MG63 (cell line): ENCODE measurements around the gene LRP2. TPM values are rescaled to one million over a fixed set of nuclear protein-coding genes. Genes with fewer than 3 reads are reported as not detected.
"Not testable (repeated sequence)": the region's sequence is repeated elsewhere in the genome, so short reads cannot be mapped to it uniquely, and the experiment has no call there.

Experiments
- DNase-seq: peaks from one replicate; pipeline ENCODE4 v3.0.0-alpha.2; 2020
- H3K27me3 ChIP-seq: fragments of 250-450 bp; sonication (Bioruptor Pico); 2 replicates; pipeline ENCODE4 v1.5.1; 2020; ENCODE audit warnings: mild to moderate bottlenecking, moderate library complexity
- H3K36me3 ChIP-seq: fragments of 250-450 bp; sonication (Bioruptor Pico); 2 replicates; pipeline ENCODE4 v1.5.1; 2020; ENCODE audit warnings: mild to moderate bottlenecking, moderate library complexity
- H3K4me3 ChIP-seq: fragments of 250-450 bp; sonication (Bioruptor Pico); 2 replicates; pipeline ENCODE4 v1.5.1; 2020; ENCODE audit warnings: mild to moderate bottlenecking, moderate library complexity
- H3K9me3 ChIP-seq: fragments of 250-450 bp; sonication (Bioruptor Pico); 2 replicates; pipeline ENCODE4 v1.5.1; 2020; ENCODE audit warnings: mild to moderate bottlenecking, moderate library complexity
- total RNA-seq: library from RNA; depleted of rRNA; stranded (reverse); fragments of >200 nt; shearing (Covaris generic); gene quantifications from 2 replicates; pipeline ENCODE4 v1.2.3, GENCODE V29; 2014; ENCODE audit warnings: low replicate concordance

The LRP2 gene
- total RNA-seq, 1 experiment from 2014 or later, result not detected

DNA sequence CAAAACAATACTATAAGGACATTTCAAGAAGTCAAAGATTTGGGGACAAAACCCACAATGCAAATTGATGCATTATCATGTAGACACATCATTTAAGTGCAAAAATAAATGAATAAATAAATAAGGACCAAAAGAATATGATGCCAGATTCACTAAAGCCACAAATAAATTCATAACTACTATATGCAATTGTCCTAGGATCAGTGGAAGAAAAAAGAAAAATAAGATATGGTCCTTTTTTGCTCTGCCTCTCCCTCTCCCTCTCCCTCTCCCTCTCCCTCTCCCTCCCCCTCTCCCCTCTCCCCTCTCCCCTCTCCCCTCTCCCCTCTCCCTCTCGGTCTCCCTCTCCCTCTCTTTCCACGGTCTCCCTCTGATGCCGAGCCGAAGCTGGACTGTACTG is 36.4 kb downstream of the LRP2 start:
- H3K4me3 ChIP-seq, H3K36me3 ChIP-seq, DNase-seq, H3K9me3 ChIP-seq: not testable (repeated sequence)
- peaks cover 19% of the 10 kb centered on the region for H3K27me3 ChIP-seq

DNA sequence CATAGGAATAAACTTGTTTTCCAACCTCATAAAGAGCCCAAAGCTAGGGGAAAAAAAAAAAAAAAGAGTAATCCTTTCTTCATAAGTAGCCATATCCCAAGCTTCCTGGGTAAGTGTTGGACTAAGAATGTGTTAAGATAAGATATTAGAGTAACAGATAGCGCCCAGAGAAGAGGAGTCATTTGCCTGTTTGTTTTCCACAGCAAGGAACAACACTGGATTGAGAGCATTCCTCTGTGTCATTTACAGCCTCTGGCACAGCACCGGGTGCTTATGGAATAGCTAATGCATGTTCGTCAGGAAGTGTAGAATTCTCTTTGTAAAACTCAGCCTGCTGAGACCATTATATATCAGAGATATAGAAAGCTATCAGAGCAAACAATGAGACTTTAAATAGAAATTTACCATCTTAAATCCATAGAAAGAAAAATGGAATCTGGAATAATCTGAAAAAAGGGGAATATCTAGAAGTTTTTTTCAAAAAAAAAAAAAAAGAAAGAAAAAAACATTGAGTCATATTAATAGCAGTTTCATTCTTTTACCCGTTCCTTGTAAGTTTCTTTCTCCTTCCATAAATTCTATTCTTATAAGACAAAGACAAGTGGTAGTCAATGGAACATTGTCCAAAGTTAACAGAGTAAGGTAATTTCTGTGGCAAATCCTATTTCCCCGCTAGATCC is 37.6 kb downstream of the LRP2 start:
- peaks cover 19% of the 10 kb centered on the region for H3K27me3 ChIP-seq
- H3K36me3 ChIP-seq, result no peaks in the 10 kb centered on the region
- no peaks in the 10 kb centered on the region for H3K9me3 ChIP-seq
- no peak overlapping the region for H3K4me3 ChIP-seq
- no peak for DNase-seq

GRCh38 chr2:169323841-169324240 is 38.5 kb downstream of the LRP2 start:
- H3K36me3 ChIP-seq, result no peaks in the 10 kb centered on the region
- H3K27me3 ChIP-seq, result peaks cover 19% of the 10 kb centered on the region
- H3K4me3 ChIP-seq, result no peak overlapping the region
- H3K9me3 ChIP-seq, result no peaks in the 10 kb centered on the region
- DNase-seq, result no peak

DNA sequence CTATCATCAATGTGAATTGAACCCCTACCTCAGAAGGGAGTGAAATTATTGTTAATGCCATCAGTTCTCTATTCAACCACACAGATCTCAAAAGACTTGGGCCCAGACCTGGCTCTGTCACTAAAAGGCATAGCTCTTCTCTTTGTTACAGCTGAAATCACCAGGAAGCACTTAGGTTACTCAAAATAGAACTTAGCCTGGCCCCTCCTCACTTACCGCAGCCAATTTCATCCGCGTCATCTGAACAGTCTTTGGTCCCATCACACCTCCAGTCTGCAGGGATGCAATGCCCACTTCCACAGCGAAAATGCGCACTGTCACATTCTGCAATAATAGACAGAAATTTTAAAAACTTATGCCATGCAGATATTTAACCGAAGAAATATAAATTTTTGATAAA is 41.8 kb downstream of the LRP2 start:
- H3K4me3 ChIP-seq, result no peak overlapping the region
- H3K27me3 ChIP-seq, result peaks cover 18% of the 10 kb centered on the region
- H3K9me3 ChIP-seq, result no peaks in the 10 kb centered on the region
- DNase-seq, result no peak
- H3K36me3 ChIP-seq, result no peaks in the 10 kb centered on the region

DNA sequence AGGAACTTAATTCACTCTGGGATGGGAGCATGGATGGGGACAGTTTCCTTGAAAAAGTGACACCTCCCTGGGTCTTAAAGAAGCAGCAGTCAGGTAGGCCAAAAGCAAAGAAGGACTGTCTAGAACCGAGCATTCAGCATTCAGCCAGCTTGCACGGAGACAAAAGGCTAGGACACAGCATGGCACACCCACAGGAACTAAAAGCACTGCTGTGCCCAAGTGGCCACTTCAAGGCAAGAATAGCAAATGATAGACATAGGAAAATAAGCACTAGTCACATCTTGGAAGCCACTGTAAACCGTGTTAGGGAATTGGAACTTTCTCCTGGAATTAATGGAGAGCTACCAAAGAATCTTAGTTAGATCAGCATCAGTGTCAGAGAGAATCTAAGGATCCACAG is 47.0 kb downstream of the LRP2 start:
- H3K4me3 ChIP-seq, result no peak overlapping the region
- H3K36me3 ChIP-seq, result no peaks in the 10 kb centered on the region
- no peaks in the 10 kb centered on the region for H3K9me3 ChIP-seq
- DNase-seq, result no peak
- no peaks in the 10 kb centered on the region for H3K27me3 ChIP-seq

DNA sequence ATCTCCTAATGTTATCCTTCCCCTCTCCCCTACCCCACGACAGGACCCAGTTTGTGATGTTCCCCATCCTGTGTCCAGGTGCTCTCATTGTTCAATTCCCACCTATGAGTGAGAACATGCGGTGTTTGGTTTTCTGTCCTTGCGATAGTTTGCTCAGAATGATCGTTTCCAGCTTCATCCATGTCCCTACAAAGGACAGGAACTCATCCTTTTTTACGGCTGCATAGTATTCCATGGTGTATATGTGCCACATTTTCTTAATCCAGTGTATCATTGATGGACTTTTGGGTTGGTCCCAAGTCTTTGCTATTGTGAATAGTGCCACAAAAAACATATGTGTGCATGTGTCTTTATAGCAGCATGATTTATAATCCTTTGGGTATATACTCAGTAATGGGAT is 54.0 kb downstream of the LRP2 start:
- not testable (repeated sequence) for DNase-seq, H3K36me3 ChIP-seq, H3K4me3 ChIP-seq, H3K9me3 ChIP-seq, H3K27me3 ChIP-seq

DNA sequence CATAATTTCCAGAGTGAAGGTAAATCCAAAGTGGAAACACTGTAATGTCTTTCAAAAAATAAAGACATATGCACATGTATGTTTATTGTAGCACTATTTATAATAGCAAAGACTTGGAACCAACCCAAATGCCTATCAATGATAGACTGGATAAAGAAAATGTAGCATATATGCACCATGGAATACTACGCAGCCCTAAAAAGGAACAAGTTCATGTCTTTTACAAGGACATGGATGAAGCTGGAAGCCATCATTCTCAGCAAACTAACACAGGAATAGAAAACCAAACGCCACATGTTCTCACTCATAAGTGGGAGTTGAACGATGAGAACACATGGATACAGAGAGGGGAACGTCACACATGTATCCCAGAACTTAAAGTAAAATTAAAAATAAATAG is 57.6 kb downstream of the LRP2 start:
- H3K36me3 ChIP-seq, H3K9me3 ChIP-seq, H3K4me3 ChIP-seq, H3K27me3 ChIP-seq, DNase-seq: not testable (repeated sequence)

DNA sequence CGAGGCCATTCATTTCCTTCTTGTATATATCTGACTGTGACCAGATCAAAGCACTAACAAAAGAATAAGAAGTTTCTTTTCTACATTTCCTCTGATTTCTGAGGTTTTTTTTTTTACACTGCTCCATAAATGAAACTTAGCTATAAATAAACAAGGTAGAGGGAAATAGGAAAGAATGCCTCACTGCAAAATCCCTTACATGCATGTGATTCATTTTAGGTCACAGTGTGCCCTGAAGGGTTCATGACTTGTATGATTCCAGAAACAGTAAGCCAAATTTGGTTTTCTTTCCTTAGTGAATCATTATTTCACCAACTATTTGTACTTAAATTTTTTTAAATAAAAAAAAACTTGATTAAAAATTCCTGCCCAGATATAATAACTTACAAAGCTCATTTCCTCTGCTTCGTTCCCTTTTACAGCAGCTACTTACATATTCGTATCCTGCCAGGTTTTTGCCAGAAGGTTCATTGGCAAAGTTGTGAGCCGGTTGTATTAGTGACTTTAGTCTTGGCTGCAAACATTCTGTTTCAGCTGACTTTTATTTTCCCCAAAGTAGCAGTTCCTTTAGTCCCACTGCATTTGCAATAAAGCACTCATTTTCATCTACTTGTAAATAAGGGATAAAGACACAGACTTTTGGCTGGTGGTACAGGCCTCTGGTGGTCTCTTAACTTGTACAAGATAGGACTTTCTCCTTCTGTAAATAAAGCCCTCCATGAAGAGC is 58.6 kb downstream of the LRP2 start:
- Histone ChIP-seq H3K27me3 (peaks cover 3% of the 10 kb centered on the region; the same call in 1 of the 2 replicates), H3K36me3 (no peaks in the 10 kb centered on the region), H3K4me3 (no peak overlapping the region), H3K9me3 (no peaks in the 10 kb centered on the region)
- no peak for DNase-seq

DNA sequence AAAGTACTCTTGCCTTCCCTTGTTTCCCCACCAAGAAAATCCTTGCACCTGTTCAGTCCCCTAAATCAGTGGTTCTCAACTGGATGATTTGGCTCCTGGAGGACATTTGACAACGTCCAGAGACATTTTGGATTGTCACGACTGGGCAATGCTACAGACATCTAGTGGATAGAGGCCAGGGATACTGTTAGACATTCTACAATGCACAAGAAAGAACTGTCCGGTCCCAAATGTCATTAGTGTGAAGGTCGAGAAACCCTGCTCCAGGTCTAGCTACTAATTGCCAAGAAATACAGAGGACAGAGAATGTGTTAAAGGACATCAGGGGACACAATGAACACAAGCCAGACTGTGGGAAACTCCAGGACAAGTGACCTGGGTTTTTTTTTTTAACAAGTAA is 60.0 kb downstream of the LRP2 start:
- H3K36me3 ChIP-seq, result no peaks in the 10 kb centered on the region
- no peaks in the 10 kb centered on the region for H3K9me3 ChIP-seq
- no peak for DNase-seq
- H3K27me3 ChIP-seq, result peaks cover 3% of the 10 kb centered on the region; the same call in 1 of the 2 replicates
- no peak overlapping the region for H3K4me3 ChIP-seq

GRCh38 chr2:169301596-169302335 is 60.6 kb downstream of the LRP2 start:
- H3K9me3 ChIP-seq, result no peaks in the 10 kb centered on the region
- no peak for DNase-seq
- H3K36me3 ChIP-seq, result no peaks in the 10 kb centered on the region
- no peak overlapping the region for H3K4me3 ChIP-seq
- peaks cover 3% of the 10 kb centered on the region; the same call in 1 of the 2 replicates for H3K27me3 ChIP-seq

DNA sequence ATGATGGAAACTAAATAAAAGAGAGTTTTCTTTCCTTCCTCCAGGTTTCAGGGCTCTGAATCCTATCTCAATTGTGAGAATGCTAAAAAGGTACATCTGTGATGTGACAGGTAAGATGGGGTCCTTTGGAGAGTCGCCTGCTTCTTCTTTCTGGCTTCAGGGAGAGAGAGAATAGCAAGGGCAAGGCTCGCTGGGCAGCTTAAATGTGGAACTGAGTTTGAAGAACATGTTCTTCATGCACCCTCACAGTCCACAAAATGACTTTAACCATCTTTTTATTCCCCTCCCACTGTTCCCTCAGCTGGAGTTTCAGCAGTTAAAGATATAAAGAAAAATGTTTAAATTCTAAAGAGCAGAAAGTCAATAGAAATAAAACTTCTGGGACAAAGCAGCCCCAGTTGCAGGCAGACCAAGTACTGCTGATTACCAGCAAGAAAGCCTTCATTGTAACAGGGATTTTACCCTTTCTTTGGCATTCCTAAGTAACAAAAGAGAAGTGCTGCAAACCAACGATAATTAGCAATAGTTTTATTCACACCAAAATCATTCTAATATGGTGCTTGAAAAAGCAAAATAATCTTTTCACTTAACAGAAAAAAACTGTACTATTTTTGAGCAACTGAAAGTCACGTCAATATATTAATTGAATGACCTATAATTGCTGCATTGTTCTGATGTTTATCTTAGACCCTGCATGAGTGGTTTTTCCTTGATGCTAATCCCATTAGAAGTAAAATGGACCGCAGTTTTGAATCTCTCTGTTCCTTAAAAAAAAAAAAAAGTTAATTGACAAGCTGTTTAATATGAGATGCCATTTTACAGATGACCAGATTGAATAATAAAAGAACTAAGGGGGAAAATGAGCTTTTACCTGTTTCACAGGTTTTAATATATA is 61.5 kb downstream of the LRP2 start:
- H3K27me3 ChIP-seq, result peaks cover 3% of the 10 kb centered on the region; the same call in 1 of the 2 replicates
- no peak for DNase-seq
- no peaks in the 10 kb centered on the region for H3K9me3 ChIP-seq
- no peaks in the 10 kb centered on the region for H3K36me3 ChIP-seq
- H3K4me3 ChIP-seq, result no peak overlapping the region

GRCh38 chr2:169298007-169298406 is 64.3 kb downstream of the LRP2 start:
- Histone ChIP-seq H3K36me3 (no peaks in the 10 kb centered on the region), H3K4me3 (no peak overlapping the region), H3K9me3 (no peaks in the 10 kb centered on the region), H3K27me3 (peaks cover 3% of the 10 kb centered on the region; the same call in 1 of the 2 replicates)
- DNase-seq, result no peak

GRCh38 chr2:169294001-169294675 is 68.2 kb downstream of the LRP2 start:
- H3K36me3 ChIP-seq, result no peaks in the 10 kb centered on the region
- no peak overlapping the region for H3K4me3 ChIP-seq
- H3K9me3 ChIP-seq, result no peaks in the 10 kb centered on the region
- DNase-seq, result no peak
- no peaks in the 10 kb centered on the region for H3K27me3 ChIP-seq

- Histone ChIP-seq H3K9me3 (no peaks in the 10 kb centered on the region), H3K27me3 (no peaks in the 10 kb centered on the region), H3K36me3 (no peaks in the 10 kb centered on the region), H3K4me3 (no peak overlapping the region)
- peak; percentile 5 for DNase-seq
These were observed 70.8 kb downstream of the LRP2 start for GRCh38 chr2:169291517-169291916.

DNA sequence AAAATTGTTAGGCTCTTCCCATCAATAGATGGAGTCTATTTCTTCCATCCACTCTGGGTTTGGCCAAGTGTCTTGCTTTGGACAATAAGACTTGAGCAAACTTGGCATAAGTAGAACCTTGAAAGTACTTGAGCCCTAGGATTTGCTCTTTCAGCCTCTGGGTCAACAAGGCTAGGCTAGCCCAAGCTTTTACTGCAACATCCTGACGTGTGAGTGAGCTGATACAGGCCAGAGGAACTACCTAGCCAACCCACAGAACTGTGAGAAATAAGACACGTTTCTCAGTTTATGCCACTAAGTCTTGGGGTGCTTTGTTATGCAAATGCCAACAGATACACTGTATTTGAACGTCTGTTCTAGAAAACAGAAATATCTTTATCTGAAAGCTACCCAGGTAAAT is 71.9 kb downstream of the LRP2 start:
- no peak overlapping the region for H3K4me3 ChIP-seq
- no peaks in the 10 kb centered on the region for H3K9me3 ChIP-seq
- no peaks in the 10 kb centered on the region for H3K27me3 ChIP-seq
- no peaks in the 10 kb centered on the region for H3K36me3 ChIP-seq
- DNase-seq, result no peak

GRCh38 chr2:169287666-169288065 is 74.7 kb downstream of the LRP2 start:
- no peak for DNase-seq
- H3K36me3 ChIP-seq, result no peaks in the 10 kb centered on the region
- H3K9me3 ChIP-seq, result no peaks in the 10 kb centered on the region
- H3K27me3 ChIP-seq, result no peaks in the 10 kb centered on the region
- H3K4me3 ChIP-seq, result no peak overlapping the region
